WTC11 (cell line): Measurements from ENCODE around the gene AGFG2. TPM values are rescaled to one million over a fixed set of nuclear protein-coding genes. Genes with fewer than 3 reads are reported as not detected.
"Not testable (repeated sequence)": the region's sequence is repeated elsewhere in the genome, so short reads cannot be mapped to it uniquely, and the experiment has no call there.

Source experiments
- ATAC-seq: fragments of 200-7000 bp; cut with Tn5 transposase; 2 replicates; pipeline ENCODE4 v1.10.0; 2021; ENCODE audit warnings: mild to moderate bottlenecking, moderate library complexity
- CTCF ChIA-PET: fragments of 300-600 bp; sonication (Branson Sonifier 250); formaldehyde crosslinking; loops from one replicate; lab custom pipeline; 2021; ENCODE audit warnings: antibody characterized with exemption; lab: Charles Lee
- POLR2A ChIA-PET: fragments of 350-600 bp; sonication (Branson Sonifier 250); formaldehyde crosslinking; loops from one replicate; lab custom pipeline; 2021; ENCODE audit warnings: antibody characterized with exemption; lab: Charles Lee
- DNase-seq: peaks from one replicate; pipeline ENCODE4 v3.0.0; 2021; ENCODE audit warnings: low spot score
- H3K27ac Mint-ChIP-seq: 2 replicates; pipeline ENCODE4 v1.8.0; 2021; ENCODE audit warnings: mixed read lengths
- H3K27me3 Mint-ChIP-seq: 2 replicates; pipeline ENCODE4 v1.8.0; 2021; ENCODE audit warnings: low read depth, mild to moderate bottlenecking, moderate library complexity, mixed read lengths
- H3K36me3 Mint-ChIP-seq: 2 replicates; pipeline ENCODE4 v1.8.0; 2021; ENCODE audit warnings: mixed read lengths
- H3K4me1 Mint-ChIP-seq: 2 replicates; pipeline ENCODE4 v1.8.0; 2022; ENCODE audit warnings: mixed read lengths
- H3K4me3 Mint-ChIP-seq: 2 replicates; pipeline ENCODE4 v1.8.0; 2021; ENCODE audit warnings: mild to moderate bottlenecking, moderate library complexity, mixed read lengths
- H3K9me3 Mint-ChIP-seq: 2 replicates; pipeline ENCODE4 v1.8.0; 2021; ENCODE audit warnings: mixed read lengths
- ELF4 ChIP-seq: sonication (generic); formaldehyde crosslinking; IDR thresholded peaks from 2 replicates; pipeline ENCODE4 v1.8.1; 2022; ENCODE audit warnings: low read depth, mild to moderate bottlenecking, moderate library complexity, missing genetic modification reagents
- EMX1 ChIP-seq: fragments of 250-450 bp; sonication (Bioruptor Pico); IDR thresholded peaks from 2 replicates; pipeline ENCODE4 v1.8.0; 2021; ENCODE audit warnings: mild to moderate bottlenecking
- MXD4 ChIP-seq: fragments of 250-450 bp; sonication (Bioruptor Pico); IDR thresholded peaks from 2 replicates; pipeline ENCODE4 v1.8.0; 2021; ENCODE audit warnings: mild to moderate bottlenecking, moderate library complexity, borderline replicate concordance
- MYBL2 ChIP-seq: sonication (generic); formaldehyde crosslinking; IDR thresholded peaks from 2 replicates; pipeline ENCODE4 v1.8.1; 2023; ENCODE audit warnings: mild to moderate bottlenecking, moderate library complexity, missing genetic modification reagents
- TP53 ChIP-seq: sonication (generic); formaldehyde crosslinking; IDR thresholded peaks from 2 replicates; pipeline ENCODE4 v1.8.1; 2023; ENCODE audit warnings: mild to moderate bottlenecking, missing genetic modification reagents
- ZNF396 ChIP-seq: fragments of 250-450 bp; sonication (Bioruptor Pico); IDR thresholded peaks from 2 replicates; pipeline ENCODE4 v1.8.0; 2021; ENCODE audit warnings: mild to moderate bottlenecking, moderate library complexity, borderline replicate concordance
- ZNF416 ChIP-seq: fragments of 250-450 bp; sonication (Bioruptor Pico); IDR thresholded peaks from 2 replicates; pipeline ENCODE4 v1.9.0; 2021; ENCODE audit warnings: mild to moderate bottlenecking, inconsistent platforms
- total RNA-seq: library from RNA; stranded (reverse); gene quantifications from 3 replicates; pipeline ENCODE4 v1.2.3, GENCODE V29; 2021
- TF ChIP-seq, protein P1 (sequence below): fragments of 200-600 bp; IDR thresholded peaks from 2 replicates; pipeline ENCODE4 v1.8.0; 2022; ENCODE audit warnings: antibody characterized with exemption
- TF ChIP-seq, protein P2 (sequence below): fragments of 250-450 bp; sonication (Bioruptor Pico); IDR thresholded peaks from 2 replicates; pipeline ENCODE4 v1.9.0; 2021; ENCODE audit warnings: moderate library complexity, mild to moderate bottlenecking, inconsistent platforms, borderline replicate concordance
- TF ChIP-seq, protein P3 (sequence below): sonication (generic); formaldehyde crosslinking; IDR thresholded peaks from 2 replicates; pipeline ENCODE4 v1.8.0; 2022; ENCODE audit warnings: mild to moderate bottlenecking, missing genetic modification reagents
- TF ChIP-seq, protein P4 (sequence below): sonication (generic); formaldehyde crosslinking; IDR thresholded peaks from 2 replicates; pipeline ENCODE4 v1.8.1; 2022; ENCODE audit warnings: mild to moderate bottlenecking, moderate library complexity, missing genetic modification reagents

The AGFG2 gene
- total RNA-seq, 1 experiment from 2014 or later, result 6.4 TPM

DNA sequence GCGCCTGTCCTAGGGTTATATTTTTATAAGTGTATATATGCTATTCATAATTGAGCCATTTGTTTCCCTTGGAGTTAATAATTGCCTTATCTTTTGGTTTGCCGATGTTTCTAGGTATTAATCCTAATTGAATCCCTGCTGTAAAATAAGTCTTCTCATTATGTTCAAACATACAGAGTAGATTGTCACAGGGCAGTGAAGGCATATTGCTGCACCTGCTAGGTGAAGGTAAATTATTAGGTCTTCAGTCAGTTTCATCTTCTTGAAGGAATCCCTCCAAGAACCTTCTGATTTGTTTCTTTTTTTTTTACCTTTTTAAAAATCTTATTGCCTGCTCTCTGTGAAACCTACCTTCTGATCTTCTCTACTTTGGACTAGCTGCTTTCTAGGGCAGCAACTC is 17.9 kb upstream of the AGFG2 start (continued):
- TF ChIP-seq, protein P1, sequence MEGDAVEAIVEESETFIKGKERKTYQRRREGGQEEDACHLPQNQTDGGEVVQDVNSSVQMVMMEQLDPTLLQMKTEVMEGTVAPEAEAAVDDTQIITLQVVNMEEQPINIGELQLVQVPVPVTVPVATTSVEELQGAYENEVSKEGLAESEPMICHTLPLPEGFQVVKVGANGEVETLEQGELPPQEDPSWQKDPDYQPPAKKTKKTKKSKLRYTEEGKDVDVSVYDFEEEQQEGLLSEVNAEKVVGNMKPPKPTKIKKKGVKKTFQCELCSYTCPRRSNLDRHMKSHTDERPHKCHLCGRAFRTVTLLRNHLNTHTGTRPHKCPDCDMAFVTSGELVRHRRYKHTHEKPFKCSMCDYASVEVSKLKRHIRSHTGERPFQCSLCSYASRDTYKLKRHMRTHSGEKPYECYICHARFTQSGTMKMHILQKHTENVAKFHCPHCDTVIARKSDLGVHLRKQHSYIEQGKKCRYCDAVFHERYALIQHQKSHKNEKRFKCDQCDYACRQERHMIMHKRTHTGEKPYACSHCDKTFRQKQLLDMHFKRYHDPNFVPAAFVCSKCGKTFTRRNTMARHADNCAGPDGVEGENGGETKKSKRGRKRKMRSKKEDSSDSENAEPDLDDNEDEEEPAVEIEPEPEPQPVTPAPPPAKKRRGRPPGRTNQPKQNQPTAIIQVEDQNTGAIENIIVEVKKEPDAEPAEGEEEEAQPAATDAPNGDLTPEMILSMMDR, result no peak
- no peak for TF ChIP-seq MXD4 (CRISPR knock-in tag)
- TF ChIP-seq, all 79 proteins: peak for 0

DNA sequence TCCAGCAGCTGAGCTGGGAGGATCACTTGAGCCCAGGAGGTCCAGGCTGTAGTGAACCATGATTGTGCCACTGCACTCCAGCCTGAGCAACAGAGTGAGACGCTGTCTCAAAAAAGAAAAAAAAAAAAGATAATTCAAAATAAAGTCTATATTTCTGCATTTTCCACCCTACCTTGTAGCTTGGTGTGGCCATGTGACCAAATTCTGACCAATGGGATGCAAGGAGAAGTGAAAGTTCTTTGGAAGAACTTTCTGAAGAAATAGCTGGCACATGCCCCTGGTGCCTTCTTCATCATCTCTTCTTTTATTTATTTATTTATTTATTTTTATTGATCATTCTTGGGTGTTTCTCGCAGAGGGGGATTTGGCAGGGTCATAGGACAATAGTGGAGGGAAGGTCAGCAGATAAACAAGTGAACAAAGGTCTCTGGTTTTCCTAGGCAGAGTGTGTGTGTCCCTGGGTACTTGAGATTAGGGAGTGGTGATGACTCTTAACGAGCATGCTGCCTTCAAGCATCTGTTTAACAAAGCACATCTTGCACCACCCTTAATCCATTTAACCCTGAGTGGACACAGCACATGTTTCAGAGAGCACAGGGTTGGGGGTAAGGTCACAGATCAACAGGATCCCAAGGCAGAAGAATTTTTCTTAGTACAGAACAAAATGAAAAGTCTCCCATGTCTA is 17.0 kb upstream of the AGFG2 start:
- CTCF ChIA-PET, result interaction anchor here (1.5 kb wide), 1 partner anchor 38 kb away, joined by 5 read pairs; no protein-coding TSS in a partner anchor
- H3K27ac Mint-ChIP-seq, result not testable (repeated sequence)

DNA sequence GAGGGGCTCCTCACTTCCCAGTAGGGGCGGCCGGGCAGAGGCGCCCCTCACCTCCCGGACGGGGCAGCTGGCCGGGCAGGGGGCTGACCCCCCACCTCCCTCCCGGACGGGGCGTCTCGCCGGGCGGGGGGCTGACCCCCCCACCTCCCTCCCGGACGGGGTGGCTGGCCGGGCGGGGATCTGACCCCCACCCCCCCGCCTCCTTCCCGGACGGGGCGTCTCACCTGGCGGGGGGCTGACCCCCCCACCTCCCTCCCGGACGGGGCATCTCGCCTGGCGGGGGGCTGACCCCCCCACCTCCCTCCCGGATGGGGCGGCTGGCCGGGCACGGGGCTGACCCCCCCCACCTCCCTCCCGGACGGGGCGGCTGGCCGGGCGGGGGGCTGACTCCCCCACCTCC is 15.8 kb upstream of the AGFG2 start:
- H3K27ac Mint-ChIP-seq, DNase-seq, H3K4me1 Mint-ChIP-seq, H3K4me3 Mint-ChIP-seq, H3K27me3 Mint-ChIP-seq, H3K9me3 Mint-ChIP-seq, POLR2A ChIA-PET, ATAC-seq, H3K36me3 Mint-ChIP-seq, CTCF ChIA-PET: not testable (repeated sequence)

More for the DNA sequence above, 17.0 kb upstream of the AGFG2 start:
- ATAC-seq, H3K4me3 Mint-ChIP-seq, H3K27me3 Mint-ChIP-seq, H3K9me3 Mint-ChIP-seq, H3K36me3 Mint-ChIP-seq, DNase-seq, H3K4me1 Mint-ChIP-seq: not testable (repeated sequence)
- POLR2A ChIA-PET, result interaction anchor here (0.7 kb wide), 1 partner anchor 331 kb away, joined by 3 read pairs; no protein-coding TSS in a partner anchor

DNA sequence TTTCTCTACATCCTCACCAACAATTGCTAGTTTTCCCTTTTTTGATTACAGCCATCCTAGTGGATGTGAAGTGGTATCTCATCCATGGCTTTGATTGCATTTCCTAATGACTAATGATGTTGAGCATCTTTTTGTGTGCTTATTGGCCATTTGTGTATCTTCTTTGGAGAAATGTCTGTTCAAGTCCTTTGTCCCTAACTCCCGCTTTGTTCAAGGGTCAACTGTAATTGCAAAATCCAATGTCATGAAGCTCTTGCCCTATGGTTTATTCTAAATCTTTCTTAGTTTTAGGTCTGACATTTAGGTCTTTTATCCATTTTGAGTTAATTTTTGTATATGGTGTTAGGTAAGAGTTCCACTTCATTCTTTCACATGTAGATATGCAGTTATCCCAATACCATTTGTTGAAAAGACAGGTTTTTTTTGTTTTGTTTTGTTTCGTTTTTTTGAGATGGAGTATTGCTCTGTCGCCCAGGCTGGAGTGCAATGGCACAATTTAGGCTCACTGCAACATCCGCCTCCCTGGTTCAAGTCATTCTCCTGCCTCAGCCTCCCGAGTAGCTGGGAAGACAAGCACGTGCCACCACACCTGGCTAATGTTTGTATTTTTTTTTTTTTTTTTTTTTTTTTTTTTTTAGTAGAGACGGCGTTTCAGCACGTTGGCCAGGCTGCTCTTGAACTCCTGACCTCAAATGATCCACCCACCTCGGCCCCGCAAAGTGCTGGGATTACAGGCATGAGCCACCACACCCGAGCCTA is 10.7 kb upstream of the AGFG2 start:
- POLR2A ChIA-PET, H3K27me3 Mint-ChIP-seq, H3K4me1 Mint-ChIP-seq, DNase-seq, H3K4me3 Mint-ChIP-seq, H3K36me3 Mint-ChIP-seq, H3K9me3 Mint-ChIP-seq, ATAC-seq, H3K27ac Mint-ChIP-seq: not testable (repeated sequence)
- CTCF ChIA-PET, result interaction anchor here (0.9 to 1.1 kb wide), 2 partner anchors 32 to 58 kb away, joined by 3 to 4 read pairs; partner anchors contain the start of gene FBXO24

DNA sequence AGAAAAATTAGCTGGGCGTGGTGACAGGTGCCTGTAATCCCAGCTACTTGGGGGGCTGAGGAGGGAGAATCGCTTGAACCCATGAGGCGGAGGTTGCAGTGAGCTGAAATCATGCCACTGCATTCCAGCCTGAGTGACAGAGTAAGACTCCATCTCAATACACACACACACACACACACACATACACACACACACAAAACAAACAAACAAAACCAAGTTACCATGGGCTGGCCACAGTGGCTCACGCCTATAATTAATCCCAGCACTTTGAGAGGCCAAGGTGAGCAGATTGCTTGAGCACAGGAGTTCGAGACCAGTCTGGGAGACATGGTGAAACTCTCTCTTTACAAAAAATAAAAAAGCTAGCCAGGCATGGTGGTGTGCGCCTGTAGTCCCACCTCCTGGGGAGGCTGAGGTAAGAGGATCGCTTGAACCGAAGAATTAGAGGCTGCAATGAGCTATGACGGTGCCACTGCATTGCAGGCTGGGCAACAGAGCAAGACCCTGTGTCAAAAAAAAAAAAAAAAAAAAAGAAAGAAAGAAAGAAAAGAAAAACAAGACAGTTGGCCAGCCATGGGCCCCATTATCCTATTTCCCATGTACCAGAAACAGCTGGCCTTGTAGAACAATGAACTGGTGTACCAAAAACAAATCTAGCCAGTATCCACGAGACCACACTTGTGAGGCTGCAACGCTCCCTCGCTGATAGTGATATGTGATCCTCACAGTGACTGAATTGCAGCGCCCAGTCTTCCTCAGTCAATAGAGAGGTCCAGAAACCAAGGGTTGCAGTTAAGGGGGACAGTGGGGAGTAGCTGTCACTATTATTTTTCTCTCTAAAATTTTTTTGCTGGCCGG is 6.6 kb upstream of the AGFG2 start:
- POLR2A ChIA-PET, result interaction anchor here (0.7 kb wide), 1 partner anchor 1355 kb away, joined by 6 read pairs; no protein-coding TSS in a partner anchor
- ATAC-seq (no peak), DNase-seq (no peak)
- H3K27me3 Mint-ChIP-seq, result no peaks in the 10 kb centered on the region; the same call in 1 of the 2 replicates
- H3K9me3 Mint-ChIP-seq, result no peaks in the 10 kb centered on the region
- H3K4me1 Mint-ChIP-seq, result no peaks in the 10 kb centered on the region
- no peak overlapping the region for H3K4me3 Mint-ChIP-seq
- H3K27ac Mint-ChIP-seq, result no peak overlapping the region
- CTCF ChIA-PET, result interaction anchor here (0.6 to 4.4 kb wide), 4 partner anchors 27 to 528 kb away, joined by 4 to 19 read pairs (median 4); no protein-coding TSS in a partner anchor
- no peak for TF ChIP-seq ZNF396 (CRISPR knock-in tag)
- TF ChIP-seq, protein P2, sequence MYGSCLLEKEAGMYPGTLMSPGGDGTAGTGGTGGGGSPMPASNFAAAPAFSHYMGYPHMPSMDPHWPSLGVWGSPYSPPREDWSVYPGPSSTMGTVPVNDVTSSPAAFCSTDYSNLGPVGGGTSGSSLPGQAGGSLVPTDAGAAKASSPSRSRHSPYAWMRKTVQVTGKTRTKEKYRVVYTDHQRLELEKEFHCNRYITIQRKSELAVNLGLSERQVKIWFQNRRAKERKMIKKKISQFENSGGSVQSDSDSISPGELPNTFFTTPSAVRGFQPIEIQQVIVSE (CRISPR knock-in tag), result no peak
- no peak for TF ChIP-seq TP53 (CRISPR knock-in tag)
- TF ChIP-seq ZNF416 (CRISPR knock-in tag), result no peak
- TF ChIP-seq EMX1 (CRISPR knock-in tag), result no peak
- TF ChIP-seq, protein P3, sequence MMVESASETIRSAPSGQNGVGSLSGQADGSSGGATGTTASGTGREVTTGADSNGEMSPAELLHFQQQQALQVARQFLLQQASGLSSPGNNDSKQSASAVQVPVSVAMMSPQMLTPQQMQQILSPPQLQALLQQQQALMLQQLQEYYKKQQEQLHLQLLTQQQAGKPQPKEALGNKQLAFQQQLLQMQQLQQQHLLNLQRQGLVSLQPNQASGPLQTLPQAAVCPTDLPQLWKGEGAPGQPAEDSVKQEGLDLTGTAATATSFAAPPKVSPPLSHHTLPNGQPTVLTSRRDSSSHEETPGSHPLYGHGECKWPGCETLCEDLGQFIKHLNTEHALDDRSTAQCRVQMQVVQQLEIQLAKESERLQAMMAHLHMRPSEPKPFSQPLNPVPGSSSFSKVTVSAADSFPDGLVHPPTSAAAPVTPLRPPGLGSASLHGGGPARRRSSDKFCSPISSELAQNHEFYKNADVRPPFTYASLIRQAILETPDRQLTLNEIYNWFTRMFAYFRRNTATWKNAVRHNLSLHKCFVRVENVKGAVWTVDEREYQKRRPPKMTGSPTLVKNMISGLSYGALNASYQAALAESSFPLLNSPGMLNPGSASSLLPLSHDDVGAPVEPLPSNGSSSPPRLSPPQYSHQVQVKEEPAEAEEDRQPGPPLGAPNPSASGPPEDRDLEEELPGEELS, result no peak
- TF ChIP-seq, protein P4, sequence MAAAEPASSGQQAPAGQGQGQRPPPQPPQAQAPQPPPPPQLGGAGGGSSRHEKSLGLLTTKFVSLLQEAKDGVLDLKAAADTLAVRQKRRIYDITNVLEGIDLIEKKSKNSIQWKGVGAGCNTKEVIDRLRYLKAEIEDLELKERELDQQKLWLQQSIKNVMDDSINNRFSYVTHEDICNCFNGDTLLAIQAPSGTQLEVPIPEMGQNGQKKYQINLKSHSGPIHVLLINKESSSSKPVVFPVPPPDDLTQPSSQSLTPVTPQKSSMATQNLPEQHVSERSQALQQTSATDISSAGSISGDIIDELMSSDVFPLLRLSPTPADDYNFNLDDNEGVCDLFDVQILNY (CRISPR knock-in tag), result no peak
- TF ChIP-seq, protein P1, result no peak
- TF ChIP-seq MYBL2 (CRISPR knock-in tag), result no peak
- no peak for TF ChIP-seq ELF4 (CRISPR knock-in tag)
- no peaks in the 10 kb centered on the region for H3K36me3 Mint-ChIP-seq

DNA sequence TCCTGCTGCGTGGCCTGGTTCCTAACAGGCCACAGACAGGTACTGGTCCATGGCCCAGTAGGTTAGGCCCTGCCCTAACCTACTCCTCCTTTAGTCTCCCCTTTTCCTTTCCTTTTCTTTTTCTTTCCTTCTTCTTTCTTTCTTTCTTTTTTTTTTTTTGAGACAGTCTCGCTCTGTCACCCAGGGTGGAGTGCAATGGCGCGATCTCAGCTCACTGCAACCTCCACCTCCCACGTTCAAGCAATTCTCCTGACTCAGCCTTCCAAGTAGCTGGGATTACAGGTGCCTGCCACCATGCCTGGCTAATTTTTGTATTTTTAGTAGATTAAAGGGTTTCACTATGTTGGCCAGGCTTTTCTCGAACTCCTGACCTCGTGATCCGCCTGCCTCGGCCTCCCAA is 3.0 kb upstream of the AGFG2 start:
- H3K36me3 Mint-ChIP-seq, H3K4me3 Mint-ChIP-seq, DNase-seq, ATAC-seq, H3K9me3 Mint-ChIP-seq, POLR2A ChIA-PET, H3K27ac Mint-ChIP-seq: not testable (repeated sequence)
- H3K27me3 Mint-ChIP-seq, result peaks cover 20% of the 10 kb centered on the region
- CTCF ChIA-PET, result interaction anchor here (0.9 to 1.4 kb wide), 2 partner anchors 67 to 253 kb away, joined by 3 read pairs; no protein-coding TSS in a partner anchor
- H3K4me1 Mint-ChIP-seq, result peaks cover 16% of the 10 kb centered on the region
